Mesodermal cell (in vitro differentiated cells): Measurements from ENCODE around the gene EFHD2.

ENCODE experiments used
- H3K27ac ChIP-seq: 2 replicates; pipeline ENCODE4 v1.7.0; 2013; ENCODE audit warnings: mild to moderate bottlenecking, low read depth, low read length, moderate library complexity; ENCODE audit not compliant: severe bottlenecking
- H3K36me3 ChIP-seq: 2 replicates; pipeline ENCODE4 v1.7.1; 2013; ENCODE audit warnings: mild to moderate bottlenecking, low read length, moderate library complexity; ENCODE audit not compliant: control insufficient read depth, insufficient read depth
- H3K4me1 ChIP-seq: one replicate; pipeline ENCODE4 v1.7.1; 2013; ENCODE audit warnings: mild to moderate bottlenecking, low read length; ENCODE audit not compliant: insufficient read depth, control insufficient read depth, poor library complexity, severe bottlenecking
- H3K4me3 ChIP-seq: 2 replicates; pipeline ENCODE4 v1.7.0; 2013; ENCODE audit warnings: low read length, control low read depth, mild to moderate bottlenecking; ENCODE audit not compliant: insufficient read depth, poor library complexity, severe bottlenecking; ENCODE audit errors: extremely low read depth
- H3K9me3 ChIP-seq: 2 replicates; pipeline ENCODE4 v1.7.1; 2013; ENCODE audit warnings: mild to moderate bottlenecking, low read length, moderate library complexity; ENCODE audit not compliant: control insufficient read depth
- WGBS, 2 experiments: methylation state at CpG; one replicate each; pipeline ENCODE4 v1.1.5; 2013; ENCODE audit warnings: missing lambda C conversion rate in 2 of 2; ENCODE audit not compliant: insufficient coverage in 2 of 2; 5-methylcytosine and 5-hydroxymethylcytosine counted together

The EFHD2 gene

DNA sequence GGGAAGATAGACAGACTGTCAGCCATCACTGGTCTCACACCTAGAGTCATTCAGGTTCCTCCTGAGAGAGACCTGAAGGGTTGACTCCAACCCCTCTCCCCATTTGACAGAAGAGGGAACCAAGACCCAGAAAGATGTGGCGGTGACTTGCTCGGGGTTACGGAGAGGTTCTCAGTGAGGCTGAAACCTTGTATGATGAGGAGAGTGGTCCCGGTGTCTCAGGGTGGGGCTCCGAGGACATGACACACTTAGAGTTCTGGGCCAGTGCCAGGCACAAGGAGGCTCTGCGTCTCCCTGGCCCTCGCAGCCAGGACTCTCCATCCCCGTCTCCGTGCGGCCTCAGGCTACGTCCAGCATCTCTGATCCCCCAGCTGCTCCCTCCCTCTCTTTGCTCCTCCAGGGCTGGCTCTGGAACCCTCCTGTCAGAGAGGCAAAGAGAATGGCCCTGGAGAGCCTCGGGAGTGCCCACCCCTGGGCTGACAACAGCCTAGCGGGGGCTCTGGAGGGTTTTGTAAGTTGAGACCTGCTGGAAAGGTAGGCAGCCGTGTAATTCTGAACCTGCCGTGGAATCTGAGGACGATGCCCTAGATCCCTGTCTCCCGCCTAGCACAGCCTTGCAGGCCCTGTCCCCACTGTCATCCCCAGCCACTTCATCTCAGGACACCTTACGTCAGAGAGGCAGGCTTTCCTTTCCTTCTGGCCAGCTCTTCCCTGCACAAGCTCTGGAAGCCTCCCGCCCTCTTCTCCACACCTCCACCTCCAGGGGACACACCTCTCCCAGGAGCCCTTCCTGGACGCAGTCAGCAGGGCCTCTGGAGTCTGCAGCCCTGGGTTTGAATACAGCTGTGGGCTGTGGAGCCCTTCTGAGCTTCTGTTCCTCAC, 4.1 kb downstream of the EFHD2 start:
- H3K4me1 ChIP-seq: peaks cover 50% of the 10 kb centered on the region
- 92 to 93% methylated on average over 13 to 19 of the region's 20 CpGs for WGBS, 2 experiments
- no peaks in the 10 kb centered on the region for H3K9me3 ChIP-seq
- no peak overlapping the region for H3K4me3 ChIP-seq
- H3K36me3 ChIP-seq: peaks cover 2% of the 10 kb centered on the region
- H3K27ac ChIP-seq: no peak overlapping the region

DNA sequence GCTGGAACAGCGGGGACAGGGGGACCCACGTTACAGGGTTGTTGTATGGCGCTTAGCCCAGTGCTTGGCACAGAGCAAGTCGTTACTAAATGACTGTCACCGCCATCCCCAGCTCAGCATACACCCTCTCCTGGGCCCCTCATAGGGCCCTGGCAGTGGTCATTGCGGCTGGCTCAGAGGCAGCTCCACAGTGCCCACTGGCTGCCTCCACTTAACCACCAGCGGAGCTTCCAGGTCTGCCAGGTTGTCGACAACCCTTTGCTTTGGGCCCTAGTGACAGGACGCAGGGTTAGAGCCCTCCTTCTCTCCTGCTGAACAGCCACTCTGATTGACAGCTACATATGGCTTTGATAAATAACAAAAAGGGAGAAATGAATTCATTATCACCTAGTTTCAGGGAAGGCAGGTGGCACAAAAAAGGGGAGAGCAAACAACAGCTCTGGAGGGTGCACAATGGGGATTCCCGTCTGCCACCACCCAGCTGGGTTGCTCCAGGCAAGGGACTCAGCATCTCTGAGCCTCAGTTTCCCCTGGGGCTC, 4.8 kb downstream of the EFHD2 start:
- H3K36me3 ChIP-seq: peaks cover 2% of the 10 kb centered on the region
- no peak overlapping the region for H3K27ac ChIP-seq
- no peaks in the 10 kb centered on the region for H3K9me3 ChIP-seq
- 86 to 91% methylated on average over 8 to 9 of the region's 10 CpGs for WGBS, 2 experiments
- no peak overlapping the region for H3K4me3 ChIP-seq
- H3K4me1 ChIP-seq: peaks cover 50% of the 10 kb centered on the region

DNA sequence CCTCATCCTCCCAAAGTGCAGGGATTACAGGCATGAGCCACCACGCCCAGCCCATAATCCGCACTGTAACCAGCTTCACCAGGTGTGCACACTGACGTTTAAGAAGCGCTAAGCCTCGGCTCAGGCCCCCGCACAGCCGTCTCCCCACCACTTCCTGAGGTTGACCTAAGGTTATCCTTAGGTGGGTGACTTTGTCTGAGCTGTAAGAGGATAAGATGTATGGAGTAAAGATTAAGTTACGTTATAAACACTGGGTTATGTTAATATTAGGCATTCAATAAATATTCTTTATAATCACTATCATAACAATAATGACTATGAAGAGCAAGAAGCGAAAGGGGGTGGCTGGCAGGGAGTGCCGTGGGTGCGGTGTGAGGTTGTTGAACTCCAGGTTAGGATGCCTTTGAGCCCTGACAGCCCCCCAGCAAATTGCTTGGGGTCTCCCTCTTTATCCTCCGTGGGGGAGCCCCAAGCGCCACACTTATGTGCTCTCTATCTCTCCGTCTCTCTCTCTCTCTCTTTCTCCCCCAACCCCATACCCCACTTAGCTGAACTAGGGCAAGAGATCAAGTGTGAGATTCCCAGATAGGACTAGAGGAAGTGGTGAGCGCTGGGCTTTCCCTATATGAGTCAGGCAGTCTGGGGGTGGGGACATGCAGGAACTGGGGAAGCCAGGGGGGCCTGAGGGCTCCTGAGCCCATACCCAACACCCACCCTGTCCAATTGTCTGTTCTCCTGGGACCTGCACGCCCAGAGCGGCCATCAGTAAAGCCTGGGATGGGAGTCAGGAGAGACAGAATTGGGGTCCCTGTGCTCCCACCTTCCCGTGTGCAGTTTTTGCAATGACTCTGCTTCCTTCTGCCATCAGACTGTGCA, 7.6 kb downstream of the EFHD2 start:
- Histone ChIP-seq H3K9me3 (peaks cover 4% of the 10 kb centered on the region), H3K27ac (no peak overlapping the region), H3K4me1 (peaks cover 35% of the 10 kb centered on the region), H3K36me3 (peaks cover 2% of the 10 kb centered on the region), H3K4me3 (no peak overlapping the region)
- 82 to 100% methylated on average over 2 to 16 of the region's 18 CpGs for WGBS, 2 experiments

DNA sequence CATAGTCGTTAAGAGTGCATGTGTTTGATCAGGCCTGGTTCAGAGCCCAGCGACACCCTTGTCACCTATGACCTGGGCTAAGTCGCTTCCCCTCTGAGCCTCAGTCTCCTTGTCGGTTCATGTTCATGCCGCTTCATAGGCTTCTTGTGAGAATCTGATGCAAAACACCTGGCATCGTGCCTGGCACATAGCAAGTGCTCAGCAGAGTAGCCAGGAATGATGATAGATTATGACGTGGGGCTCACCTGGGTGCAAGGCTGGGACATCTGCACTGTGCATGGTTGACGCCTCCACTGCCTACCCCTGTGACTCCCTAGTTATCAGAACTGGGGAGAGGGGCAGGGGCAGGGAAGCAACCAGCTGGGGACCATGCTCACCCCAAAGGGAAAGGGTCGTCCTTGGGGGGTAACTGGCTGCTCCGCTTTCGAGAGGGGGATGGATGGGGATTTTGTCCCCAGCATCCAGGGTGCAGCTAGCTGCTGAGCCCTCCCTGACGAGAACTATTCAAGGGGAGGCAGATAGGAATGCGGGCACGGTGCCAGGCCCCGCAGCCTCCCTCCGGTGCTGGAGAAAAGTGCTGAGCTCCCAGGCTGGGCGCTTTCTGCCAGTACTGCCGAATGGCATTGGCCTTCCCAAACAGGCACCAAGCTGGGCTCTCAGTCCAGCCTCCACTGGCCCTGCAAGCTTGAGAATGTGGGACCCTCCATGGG, 9.3 kb downstream of the EFHD2 start:
- no peak overlapping the region for H3K27ac ChIP-seq
- 95% methylated on average over 16 of the region's 18 CpGs for WGBS, 2 experiments
- peaks cover 4% of the 10 kb centered on the region for H3K9me3 ChIP-seq
- H3K36me3 ChIP-seq: peaks cover 2% of the 10 kb centered on the region
- peaks cover 26% of the 10 kb centered on the region for H3K4me1 ChIP-seq
- H3K4me3 ChIP-seq: no peak overlapping the region

DNA sequence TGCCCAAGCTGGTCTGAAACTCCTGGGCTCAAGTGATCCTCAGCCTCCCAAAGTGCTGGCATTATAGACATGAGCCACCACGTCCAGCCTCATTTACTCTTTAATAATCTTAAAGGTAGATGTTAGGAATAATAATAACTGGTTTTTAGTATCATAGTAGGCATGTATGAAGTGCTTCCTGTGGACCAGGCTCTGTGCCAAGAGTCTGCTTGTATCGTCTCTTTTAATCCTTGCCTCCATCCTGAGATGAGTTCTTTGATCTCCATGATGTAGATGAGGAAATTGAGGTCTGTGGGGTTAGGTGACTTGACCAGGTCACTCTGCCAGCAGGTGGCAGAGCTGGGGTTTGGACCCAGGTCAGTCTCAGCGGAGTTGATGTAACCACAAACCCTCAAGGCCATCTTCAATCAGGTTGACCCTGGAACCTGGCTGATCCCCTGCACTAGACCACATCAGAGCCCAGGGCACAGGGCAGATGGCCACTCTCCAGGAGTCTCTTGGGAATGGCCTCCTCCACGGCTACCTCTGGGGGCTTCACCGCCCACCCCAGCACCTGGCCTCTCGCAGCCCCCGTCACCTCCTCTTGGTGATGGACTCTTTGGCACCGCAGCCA, 11.3 kb downstream of the EFHD2 start:
- 93 to 97% methylated on average over 4 to 5 of the region's 8 CpGs for WGBS, 2 experiments
- Histone ChIP-seq H3K27ac (no peak overlapping the region), H3K9me3 (peaks cover 4% of the 10 kb centered on the region), H3K4me3 (no peak overlapping the region), H3K36me3 (peaks cover 2% of the 10 kb centered on the region), H3K4me1 (peaks cover 21% of the 10 kb centered on the region)

DNA sequence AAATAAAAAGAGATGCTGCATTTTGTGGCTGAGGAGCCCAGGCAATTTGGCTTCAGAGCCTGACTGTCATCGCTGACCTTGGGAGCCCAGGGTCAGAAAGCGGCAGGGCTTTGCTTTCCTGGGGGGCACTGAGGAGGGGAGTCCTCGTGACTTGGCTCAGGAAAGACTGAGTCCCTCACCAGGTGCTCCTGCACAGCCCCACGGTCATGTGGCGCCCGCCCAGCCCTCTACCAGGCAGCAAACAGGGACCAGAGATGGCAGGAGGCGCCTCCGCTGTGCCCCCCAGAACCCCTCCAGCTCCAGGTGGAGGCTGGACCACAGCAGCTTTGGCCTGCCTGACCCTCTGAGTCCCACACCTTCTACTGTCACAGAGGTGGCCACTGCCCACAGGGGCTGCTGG, 13.2 kb downstream of the EFHD2 start:
- H3K4me1 ChIP-seq: peaks cover 16% of the 10 kb centered on the region
- peaks cover 5% of the 10 kb centered on the region for H3K36me3 ChIP-seq
- 95 to 97% methylated on average over 4 to 8 of the region's 8 CpGs for WGBS, 2 experiments
- H3K9me3 ChIP-seq: peaks cover 4% of the 10 kb centered on the region
- H3K4me3 ChIP-seq: no peak overlapping the region
- H3K27ac ChIP-seq: no peak overlapping the region

DNA sequence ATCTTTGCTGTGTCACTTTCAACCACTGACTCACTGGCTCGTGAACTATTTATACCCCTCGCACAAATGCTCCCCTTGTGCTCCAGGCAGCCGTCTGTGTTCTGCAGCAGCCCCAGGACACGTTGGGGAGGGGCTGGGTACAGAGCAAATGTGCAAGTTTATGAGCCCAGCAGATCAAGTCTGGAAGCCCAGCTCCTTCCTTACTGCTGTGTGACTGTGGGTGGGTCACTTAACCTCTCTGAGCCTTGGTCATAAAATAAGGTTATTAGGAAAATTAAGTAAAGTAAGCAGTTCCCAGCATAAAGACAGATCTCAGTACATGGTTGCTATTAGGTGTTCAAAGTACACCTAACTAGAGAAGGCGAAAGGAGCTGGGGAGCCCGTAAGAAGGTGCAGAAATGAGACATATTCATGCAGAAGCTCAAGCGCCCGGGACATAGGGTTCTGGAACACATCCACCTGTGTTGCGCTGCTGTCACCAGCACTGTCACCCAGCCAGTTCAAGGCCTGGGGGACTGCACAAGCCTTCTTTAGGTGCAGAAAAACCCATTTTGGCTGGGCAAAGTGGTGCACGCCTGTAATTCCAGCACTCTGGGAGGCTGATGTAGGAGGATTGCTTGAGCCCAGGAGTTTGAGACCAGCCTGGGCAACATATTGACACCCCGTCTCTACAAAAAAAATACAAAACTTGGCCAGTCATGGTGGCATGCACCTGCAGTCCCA, 13.8 kb downstream of the EFHD2 start:
- Histone ChIP-seq H3K4me3 (no peak overlapping the region), H3K9me3 (peaks cover 4% of the 10 kb centered on the region), H3K36me3 (peaks cover 5% of the 10 kb centered on the region), H3K4me1 (peaks cover 16% of the 10 kb centered on the region), H3K27ac (no peak overlapping the region)
- 83 to 84% methylated on average over 9 to 10 of the region's 11 CpGs for WGBS, 2 experiments

DNA sequence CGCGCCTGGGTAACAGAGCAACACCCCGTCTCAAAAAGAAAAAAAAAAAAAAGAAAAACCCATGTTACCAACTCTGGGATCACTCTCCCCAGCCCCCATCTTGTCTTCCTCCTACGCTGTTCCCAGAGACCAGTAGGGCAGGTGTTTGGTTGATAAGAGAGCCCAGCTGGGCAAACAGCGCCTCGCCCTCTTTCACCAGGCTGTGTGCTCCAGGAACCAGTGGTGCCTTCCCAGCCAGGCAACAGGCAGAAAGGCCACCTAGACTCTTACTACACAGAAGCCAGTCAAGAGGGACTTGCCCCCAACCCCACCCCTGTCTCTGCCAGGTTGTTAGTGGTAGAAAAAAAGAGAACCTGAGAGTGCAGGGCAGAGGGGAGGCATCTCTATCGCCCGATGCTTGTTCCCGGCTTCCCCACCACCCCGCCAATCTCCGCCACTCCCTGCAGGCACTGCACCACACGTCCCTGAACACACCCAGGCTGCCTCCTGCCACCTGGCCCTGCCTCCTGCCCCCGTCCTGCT, 14.5 kb downstream of the EFHD2 start:
- H3K27ac ChIP-seq: no peak overlapping the region
- no peak overlapping the region for H3K4me3 ChIP-seq
- WGBS, 2 experiments: 86 to 100% methylated on average over 2 to 7 of the region's 13 CpGs
- H3K4me1 ChIP-seq: peaks cover 16% of the 10 kb centered on the region
- H3K36me3 ChIP-seq: peaks cover 5% of the 10 kb centered on the region
- peaks cover 4% of the 10 kb centered on the region for H3K9me3 ChIP-seq

DNA sequence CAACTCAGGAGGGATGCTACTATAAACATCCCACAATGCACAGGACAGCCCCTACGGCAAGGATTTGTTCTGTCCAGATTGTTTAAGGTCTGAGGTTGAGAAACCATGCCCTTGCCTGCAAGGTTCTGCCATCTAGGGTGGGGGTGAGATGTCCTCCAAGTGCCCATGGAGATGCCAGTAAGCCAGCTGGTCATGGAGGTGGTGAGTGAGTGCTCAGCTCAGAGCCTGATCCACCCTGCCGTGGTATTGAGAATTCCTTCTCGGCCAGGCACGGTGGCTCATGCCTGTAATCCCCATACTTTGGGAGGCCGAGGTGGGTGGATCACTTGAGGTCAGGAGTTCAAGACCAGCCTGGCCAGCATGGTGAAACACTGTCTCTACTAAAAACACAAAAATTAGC, 15.3 kb downstream of the EFHD2 start:
- no peak overlapping the region for H3K4me3 ChIP-seq
- peaks cover 4% of the 10 kb centered on the region for H3K9me3 ChIP-seq
- no peak overlapping the region for H3K27ac ChIP-seq
- H3K36me3 ChIP-seq: peaks cover 5% of the 10 kb centered on the region
- WGBS, 2 experiments: 88% methylated on average over 4 to 5 of the region's 5 CpGs
- peaks cover 16% of the 10 kb centered on the region for H3K4me1 ChIP-seq
